Gastrocnemius medialis (tissue), 4 donors: ENCODE measurements around the gene SYMPK.

Experiments
- CTCF ChIP-seq, 5 experiments: fragments of 450-650 bp in 3 of 5; fragments of 200-600 bp in 2 of 5; sonication (generic) in 2 of 5; IDR thresholded peaks in 4 of 5; conservative IDR thresholded peaks in 1 of 5; 1 replicate in 4 of 5; 2 replicates in 1 of 5; pipeline ENCODE4 v1.5.1; 2016 to 2019; ENCODE audit warnings: antibody characterized with exemption in 5 of 5, mild to moderate bottlenecking in 3 of 5, moderate library complexity in 3 of 5
- POLR2A ChIP-seq, 2 donors: fragments of 450-650 bp; IDR thresholded peaks; one replicate each; pipeline ENCODE4 v1.6.1; 2017; ENCODE audit warnings: antibody characterized with exemption in 2 of 2, mild to moderate bottlenecking in 2 of 2, moderate library complexity in 2 of 2

GRCh38 chr19:45828523-45828922, 34.4 kb downstream of the SYMPK start:
- TF ChIP-seq CTCF (IDR thresholded peaks at IDR 0.05 in 4 of 5, conservative IDR thresholded peaks at IDR 0.05 in 1 of 5) = no peak
- no peak for TF ChIP-seq POLR2A (IDR thresholded peaks at IDR 0.05)
